Measurements from ENCODE around the gene CDV3. TPM values are rescaled to one million over a fixed set of nuclear protein-coding genes. Genes with fewer than 3 reads are reported as not detected.

Gene CDV3
- polyA plus RNA-seq, 1 donor (not counting 4 experiments of a cell fraction or from before 2014, with no cell fraction given): 150 TPM

- DNase-seq (ENCODE audit: low read depth, low spot score): no peak
- Histone ChIP-seq H3K4me2 (ENCODE audit: control insufficient read depth, extremely low read depth, insufficient read depth, low read depth, low read length) (no peak overlapping the region), H3K4me3 (ENCODE audit: control insufficient read depth in 2 of 3, extremely low read depth in 1 of 3, insufficient read depth in 2 of 3, low read depth in 1 of 3, low read length in 3 of 3) (no peak overlapping the region), H3K9me1 (ENCODE audit: control insufficient read depth, extremely low read depth, insufficient read depth, low read length) (no peaks in the 10 kb centered on the region), H3K9me3 (ENCODE audit: control insufficient read depth, low read depth, low read length) (no peaks in the 10 kb centered on the region), H3K4me1 (ENCODE audit: control insufficient read depth, extremely low read depth, insufficient read depth, low read length) (no peaks in the 10 kb centered on the region), H2AFZ (ENCODE audit: control insufficient read depth, low read length) (no peak overlapping the region), H3K27ac (ENCODE audit: control insufficient read depth, insufficient read depth, low read length) (no peak overlapping the region), H4K20me1 (ENCODE audit: control insufficient read depth, extremely low read depth, insufficient read depth, low read length) (no peaks in the 10 kb centered on the region), H3K36me3 (ENCODE audit: control insufficient read depth in 2 of 2, extremely low read depth in 1 of 2, insufficient read depth in 2 of 2, low read length in 2 of 2) (peaks cover 1 to 4% of the 10 kb centered on the region in 2 experiments), H3K79me2 (ENCODE audit: control insufficient read depth, insufficient read depth, low read length) (no peaks in the 10 kb centered on the region), H3K27me3 (ENCODE audit: control insufficient read depth, extremely low read depth, insufficient read depth, low read length) (no peaks in the 10 kb centered on the region), H3K9ac (ENCODE audit: control insufficient read depth, extremely low read depth, insufficient read depth, low read length) (no peak overlapping the region)
- no peak for FAIRE-seq
- TF ChIP-seq CTCF (optimal IDR thresholded peaks at IDR 0.05 in 1 of 3, IDR thresholded peaks at IDR 0.05 in 1 of 3, conservative IDR thresholded peaks at IDR 0.05 in 1 of 3; ENCODE audit: extremely low read depth in 1 of 3, insufficient read depth in 2 of 3, low read length in 3 of 3) (no peak), EZH2 (IDR thresholded peaks at IDR 0.05; ENCODE audit: low read length) (no peak)
- dilution Hi-C loops (cut with MboI; ENCODE audit: extremely low pct_ligation_motif_present, low sequenced_read_pairs): no loop called here
Observed at GRCh38 chr3:133607816-133608215, 34.3 kb downstream of the CDV3 start.

GRCh38 chr3:133608388-133608787, 34.9 kb downstream of the CDV3 start:
- Histone ChIP-seq H3K27me3 (ENCODE audit: control insufficient read depth, extremely low read depth, insufficient read depth, low read length) (no peaks in the 10 kb centered on the region), H3K4me3 (ENCODE audit: control insufficient read depth in 2 of 3, extremely low read depth in 1 of 3, insufficient read depth in 2 of 3, low read depth in 1 of 3, low read length in 3 of 3) (no peak overlapping the region), H3K4me2 (ENCODE audit: control insufficient read depth, extremely low read depth, insufficient read depth, low read depth, low read length) (no peak overlapping the region), H3K9me3 (ENCODE audit: control insufficient read depth, low read depth, low read length) (no peaks in the 10 kb centered on the region), H3K27ac (ENCODE audit: control insufficient read depth, insufficient read depth, low read length) (no peak overlapping the region), H4K20me1 (ENCODE audit: control insufficient read depth, extremely low read depth, insufficient read depth, low read length) (no peaks in the 10 kb centered on the region), H3K4me1 (ENCODE audit: control insufficient read depth, extremely low read depth, insufficient read depth, low read length) (no peaks in the 10 kb centered on the region), H3K36me3 (ENCODE audit: control insufficient read depth in 2 of 2, extremely low read depth in 1 of 2, insufficient read depth in 2 of 2, low read length in 2 of 2) (peaks cover 1 to 4% of the 10 kb centered on the region in 2 experiments), H3K79me2 (ENCODE audit: control insufficient read depth, insufficient read depth, low read length) (no peaks in the 10 kb centered on the region), H2AFZ (ENCODE audit: control insufficient read depth, low read length) (no peak overlapping the region), H3K9me1 (ENCODE audit: control insufficient read depth, extremely low read depth, insufficient read depth, low read length) (no peaks in the 10 kb centered on the region), H3K9ac (ENCODE audit: control insufficient read depth, extremely low read depth, insufficient read depth, low read length) (no peak overlapping the region)
- TF ChIP-seq EZH2 (IDR thresholded peaks at IDR 0.05; ENCODE audit: low read length): no peak
- no peak for TF ChIP-seq CTCF (optimal IDR thresholded peaks at IDR 0.05 in 1 of 3, IDR thresholded peaks at IDR 0.05 in 1 of 3, conservative IDR thresholded peaks at IDR 0.05 in 1 of 3; ENCODE audit: extremely low read depth in 1 of 3, insufficient read depth in 2 of 3, low read length in 3 of 3)
- DNase-seq (ENCODE audit: low read depth, low spot score) (no peak), FAIRE-seq (no peak)
- dilution Hi-C loops (cut with MboI; ENCODE audit: extremely low pct_ligation_motif_present, low sequenced_read_pairs): no loop called here

Measured in keratinocyte (primary cell).